Keratinocyte (primary cell): Measurements from ENCODE around the gene SYNGR1. TPM values are rescaled to one million over a fixed set of nuclear protein-coding genes. Genes with fewer than 3 reads are reported as not detected.

Experiments
- DNase-seq: peaks from one replicate; pipeline ENCODE4 v3.0.0-alpha.2; 2011; ENCODE audit warnings: low read depth, missing footprints, low spot score
- FAIRE-seq: peaks from 2 replicates; lab custom pipeline; 2011; peaks lifted over from hg19 to GRCh38; lab: Jason Lieb, UNC
- H2AFZ ChIP-seq: 2 replicates; pipeline ENCODE4 v1.6.0; 2012; ENCODE audit warnings: low read length, control low read depth, inconsistent platforms; ENCODE audit not compliant: control insufficient read depth
- H3K27ac ChIP-seq: 2 replicates; pipeline ENCODE4 v1.5.1; 2011; ENCODE audit warnings: low read length; ENCODE audit not compliant: control insufficient read depth, insufficient read depth
- H3K27me3 ChIP-seq: 3 replicates; pipeline ENCODE4 v1.6.0; 2011; ENCODE audit warnings: low read length; ENCODE audit not compliant: control insufficient read depth, insufficient read depth; ENCODE audit errors: extremely low read depth
- H3K36me3 ChIP-seq, 2 experiments: 2 replicates in 1 of 2; 3 replicates in 1 of 2; pipeline ENCODE4 v1.5.1; 2011; ENCODE audit warnings: low read length in 2 of 2, mild to moderate bottlenecking in 1 of 2; ENCODE audit not compliant: control insufficient read depth in 2 of 2, insufficient read depth in 2 of 2; ENCODE audit errors: extremely low read depth in 1 of 2
- H3K4me1 ChIP-seq: 3 replicates; pipeline ENCODE4 v1.5.1; 2011; ENCODE audit warnings: low read length; ENCODE audit not compliant: control insufficient read depth, insufficient read depth; ENCODE audit errors: extremely low read depth
- H3K4me2 ChIP-seq: 3 replicates; pipeline ENCODE4 v1.6.0; 2011; ENCODE audit warnings: low read depth, low read length; ENCODE audit not compliant: control insufficient read depth, insufficient read depth; ENCODE audit errors: extremely low read depth
- H3K4me3 ChIP-seq, 3 experiments: fragments of 200-600 bp in 1 of 3; sonication (generic) in 1 of 3; 2 replicates in 2 of 3; 3 replicates in 1 of 3; pipeline ENCODE4 v1.5.1; 2011 to 2016; ENCODE audit warnings: low read length in 3 of 3, mild to moderate bottlenecking in 3 of 3, control low read depth in 2 of 3, inconsistent platforms in 1 of 3, low read depth in 1 of 3, mixed read lengths in 1 of 3, mixed run types in 1 of 3, moderate library complexity in 1 of 3; ENCODE audit not compliant: control insufficient read depth in 2 of 3, insufficient read depth in 2 of 3; ENCODE audit errors: extremely low read depth in 1 of 3
- H3K79me2 ChIP-seq: 2 replicates; pipeline ENCODE4 v1.6.0; 2012; ENCODE audit warnings: low read length; ENCODE audit not compliant: control insufficient read depth, insufficient read depth
- H3K9ac ChIP-seq: 3 replicates; pipeline ENCODE4 v1.6.0; 2011; ENCODE audit warnings: low read length; ENCODE audit not compliant: control insufficient read depth, insufficient read depth; ENCODE audit errors: extremely low read depth
- H3K9me1 ChIP-seq: 3 replicates; pipeline ENCODE4 v1.6.0; 2011; ENCODE audit warnings: low read length; ENCODE audit not compliant: control insufficient read depth, insufficient read depth; ENCODE audit errors: extremely low read depth
- H3K9me3 ChIP-seq: 2 replicates; pipeline ENCODE4 v1.5.1; 2012; ENCODE audit warnings: low read depth, low read length; ENCODE audit not compliant: control insufficient read depth
- H4K20me1 ChIP-seq: 3 replicates; pipeline ENCODE4 v1.6.0; 2011; ENCODE audit warnings: low read length; ENCODE audit not compliant: control insufficient read depth, insufficient read depth; ENCODE audit errors: extremely low read depth
- EZH2 ChIP-seq: IDR thresholded peaks from one replicate; pipeline ENCODE4 v1.6.1; 2012; ENCODE audit warnings: inconsistent platforms, mild to moderate bottlenecking, low read length, moderate library complexity
- dilution Hi-C: fragments of 300-500 bp; cut with MboI; formaldehyde crosslinking; loops from one replicate; pipeline ENCODE4 v1.7.0; 2020; ENCODE audit warnings: low sequenced_read_pairs; ENCODE audit not compliant: extremely low pct_ligation_motif_present
- polyA plus RNA-seq, 5 experiments: library from polyadenylated mRNA; depleted of rRNA in 3 of 5; stranded (reverse) in 3 of 5; stranded (forward) in 1 of 5; unstranded in 1 of 5; fragments of >200 nt; gene quantifications; 1 replicate in 1 of 5; 2 replicates in 3 of 5; 3 replicates in 1 of 5; pipeline versions ENCODE4 v1.2.1 to v1.2.3, GENCODE V29; 2011 to 2012; ENCODE audit warnings: missing spikeins in 2 of 5, low read depth in 1 of 5, low replicate concordance in 1 of 5
- TF ChIP-seq, protein P1 (sequence below), 3 experiments: IDR thresholded peaks in 1 of 3; conservative IDR thresholded peaks in 1 of 3; optimal IDR thresholded peaks in 1 of 3; 2 replicates in 2 of 3; 3 replicates in 1 of 3; pipeline versions ENCODE3 to v1.5.1; 2011; ENCODE audit warnings: low read length in 3 of 3, mild to moderate bottlenecking in 3 of 3, moderate library complexity in 2 of 3, control low read depth in 1 of 3, inconsistent platforms in 1 of 3; ENCODE audit not compliant: insufficient read depth in 2 of 3; ENCODE audit errors: extremely low read depth in 1 of 3

The SYNGR1 gene
- polyA plus RNA-seq, 1 donor (not counting 4 experiments of a cell fraction or from before 2014, with no cell fraction given), result 0.63 TPM

DNA sequence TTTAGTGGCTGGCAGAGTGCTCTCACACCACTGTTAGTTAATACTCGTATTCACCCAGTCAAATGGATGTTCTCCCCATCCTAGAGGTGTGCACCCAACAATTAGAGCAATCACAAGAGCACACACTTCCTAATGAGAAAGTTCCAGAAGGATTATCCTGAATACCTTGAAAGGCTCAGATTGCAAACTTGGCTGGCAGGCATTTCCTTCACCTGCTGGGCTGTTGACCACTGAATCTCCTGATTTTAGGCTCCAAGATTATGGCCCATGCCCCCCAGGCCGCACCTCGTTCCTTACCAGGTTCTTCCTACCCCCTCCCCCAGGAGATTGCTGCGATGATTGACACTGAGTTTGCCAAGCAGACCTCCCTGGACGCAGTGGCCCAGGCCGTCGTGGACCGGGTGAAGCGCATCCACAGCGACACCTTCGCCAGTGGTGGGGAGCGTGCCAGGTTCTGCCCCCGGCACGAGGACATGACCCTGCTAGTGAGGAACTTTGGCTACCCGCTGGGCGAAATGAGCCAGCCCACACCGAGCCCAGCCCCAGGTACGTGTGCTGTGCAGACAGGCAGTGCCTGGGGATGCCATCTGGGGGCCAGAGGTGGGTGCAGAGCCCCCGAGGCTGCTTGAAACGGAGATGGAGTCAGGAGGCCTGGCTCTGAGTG is 76.7 kb downstream of the SYNGR1 start:
- H3K9me3 ChIP-seq, result no peaks in the 10 kb centered on the region
- dilution Hi-C loops, result no loop called here
- TF ChIP-seq EZH2, result no peak
- TF ChIP-seq, protein P1, sequence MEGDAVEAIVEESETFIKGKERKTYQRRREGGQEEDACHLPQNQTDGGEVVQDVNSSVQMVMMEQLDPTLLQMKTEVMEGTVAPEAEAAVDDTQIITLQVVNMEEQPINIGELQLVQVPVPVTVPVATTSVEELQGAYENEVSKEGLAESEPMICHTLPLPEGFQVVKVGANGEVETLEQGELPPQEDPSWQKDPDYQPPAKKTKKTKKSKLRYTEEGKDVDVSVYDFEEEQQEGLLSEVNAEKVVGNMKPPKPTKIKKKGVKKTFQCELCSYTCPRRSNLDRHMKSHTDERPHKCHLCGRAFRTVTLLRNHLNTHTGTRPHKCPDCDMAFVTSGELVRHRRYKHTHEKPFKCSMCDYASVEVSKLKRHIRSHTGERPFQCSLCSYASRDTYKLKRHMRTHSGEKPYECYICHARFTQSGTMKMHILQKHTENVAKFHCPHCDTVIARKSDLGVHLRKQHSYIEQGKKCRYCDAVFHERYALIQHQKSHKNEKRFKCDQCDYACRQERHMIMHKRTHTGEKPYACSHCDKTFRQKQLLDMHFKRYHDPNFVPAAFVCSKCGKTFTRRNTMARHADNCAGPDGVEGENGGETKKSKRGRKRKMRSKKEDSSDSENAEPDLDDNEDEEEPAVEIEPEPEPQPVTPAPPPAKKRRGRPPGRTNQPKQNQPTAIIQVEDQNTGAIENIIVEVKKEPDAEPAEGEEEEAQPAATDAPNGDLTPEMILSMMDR (optimal IDR thresholded peaks at IDR 0.05 in 1 of 3, IDR thresholded peaks at IDR 0.05 in 1 of 3, conservative IDR thresholded peaks at IDR 0.05 in 1 of 3; ENCODE audit: extremely low read depth in 1 of 3, insufficient read depth in 2 of 3, low read length in 3 of 3), result no peak

DNA sequence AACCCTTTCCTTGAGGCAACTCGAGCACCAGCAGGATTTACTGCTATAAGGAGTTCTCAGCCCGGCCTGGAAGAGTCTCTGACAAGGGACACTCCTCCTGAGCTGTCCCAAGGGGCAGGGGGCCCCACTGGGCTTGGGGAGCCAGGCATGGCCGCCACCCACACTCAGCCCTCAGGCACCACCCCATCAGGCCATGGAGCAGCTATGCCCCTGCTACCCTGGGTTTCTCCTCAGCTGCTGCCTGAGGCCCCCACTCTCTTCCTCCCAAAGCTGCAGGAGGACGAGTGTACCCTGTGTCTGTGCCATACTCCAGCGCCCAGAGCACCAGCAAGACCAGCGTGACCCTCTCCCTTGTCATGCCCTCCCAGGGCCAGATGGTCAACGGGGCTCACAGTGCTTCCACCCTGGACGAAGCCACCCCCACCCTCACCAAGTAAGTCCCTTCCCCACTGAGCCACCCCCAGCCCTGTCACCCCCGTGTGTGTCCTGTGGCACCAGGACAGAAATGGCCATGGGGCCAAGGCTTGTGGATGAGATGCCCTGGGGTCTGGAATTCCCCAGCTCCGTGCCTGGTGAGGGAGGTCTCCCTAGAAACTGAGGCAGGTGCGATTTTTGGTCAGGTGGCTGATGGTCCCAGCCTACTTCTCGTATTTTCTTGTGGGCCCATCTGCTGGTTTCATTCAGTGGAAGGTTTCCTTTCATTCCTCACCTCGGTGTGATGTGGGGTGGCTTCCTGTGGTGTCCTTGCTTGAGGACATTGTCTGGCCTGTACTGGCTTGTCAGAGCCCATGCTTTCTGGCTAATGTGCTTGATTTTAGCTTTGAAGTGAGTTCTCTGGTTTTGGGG is 78.2 kb downstream of the SYNGR1 start:
- Histone ChIP-seq H3K4me3 (no peak overlapping the region), H3K4me1 (no peaks in the 10 kb centered on the region), H3K27ac (no peak overlapping the region), H3K36me3 (peaks cover 9 to 30% of the 10 kb centered on the region in 2 experiments), H2AFZ (no peak overlapping the region), H3K4me2 (no peak overlapping the region), H3K79me2 (no peaks in the 10 kb centered on the region), H3K9ac (no peak overlapping the region), H3K9me3 (no peaks in the 10 kb centered on the region), H3K27me3 (no peaks in the 10 kb centered on the region), H3K9me1 (no peaks in the 10 kb centered on the region), H4K20me1 (no peaks in the 10 kb centered on the region)
- DNase-seq, result no peak
- TF ChIP-seq, protein P1 (optimal IDR thresholded peaks at IDR 0.05 in 1 of 3, IDR thresholded peaks at IDR 0.05 in 1 of 3, conservative IDR thresholded peaks at IDR 0.05 in 1 of 3; ENCODE audit: extremely low read depth in 1 of 3, insufficient read depth in 2 of 3, low read length in 3 of 3), result no peak
- TF ChIP-seq EZH2, result no peak
- FAIRE-seq, result no peak
- dilution Hi-C loops, result no loop called here

More for the DNA sequence above, 76.7 kb downstream of the SYNGR1 start:
- H3K4me1 ChIP-seq, result no peaks in the 10 kb centered on the region
- H3K36me3 ChIP-seq, result peaks cover 11 to 26% of the 10 kb centered on the region in 2 experiments
- H3K27me3 ChIP-seq, result no peaks in the 10 kb centered on the region
- no peak overlapping the region for H2AFZ ChIP-seq
- H3K9me1 ChIP-seq, result no peaks in the 10 kb centered on the region
- no peak overlapping the region for H3K9ac ChIP-seq
- no peak overlapping the region for H3K27ac ChIP-seq
- no peaks in the 10 kb centered on the region for H3K79me2 ChIP-seq
- H4K20me1 ChIP-seq, result no peaks in the 10 kb centered on the region
- H3K4me2 ChIP-seq, result no peak overlapping the region
- H3K4me3 ChIP-seq, result no peak overlapping the region
- no peak for FAIRE-seq
- no peak for DNase-seq
